ENCODE results near the gene CHRNB1. TPM values are rescaled to one million over a fixed set of nuclear protein-coding genes. Genes with fewer than 3 reads are reported as not detected.

CHRNB1 gene
- 9.7 and 9.9 TPM in 2 replicates for total RNA-seq
- long read RNA-seq, transcript CHRNB1-207 (2 exons, 1,095 nt): major isoform, 5 of 7 reads
- long read RNA-seq, partial matches to known transcripts: 0 of 7 reads
- long read RNA-seq, other reads (novel, unspliced or antisense): 2 of 7 reads

- peak; percentile 73 for DNase-seq (ENCODE audit: low read depth, low spot score)
- Mint-ChIP-seq H3K27ac (ENCODE audit: unreplicated experiment) (peak within 1 kb of the TSS; percentile 87), H3K4me3 (peak within 1 kb of the TSS; percentile 85), H3K9me3 (no peaks in the 10 kb centered on the region), H3K36me3 (ENCODE audit: low read depth) (no peaks in the 10 kb centered on the region), H3K27me3 (ENCODE audit: low read depth) (peaks cover 54% of the 10 kb centered on the region), H3K4me1 (peaks cover 39% of the 10 kb centered on the region)
- TF ChIP-seq CTCF (conservative IDR thresholded peaks at IDR 0.05): peak; percentile 37
Observed at GRCh38 chr17:7444682-7445618, at the start of gene CHRNB1. TSS of gene CHRNB1 (plus strand) at chr17:7445061. CDS start at chr17:7445128, 67 bp downstream.

GRCh38 chr17:7396147-7396546 is 48.7 kb upstream of the CHRNB1 start:
- peaks cover 20% of the 10 kb centered on the region for H3K4me1 Mint-ChIP-seq
- TF ChIP-seq CTCF (conservative IDR thresholded peaks at IDR 0.05): no peak
- no peak for DNase-seq (ENCODE audit: low read depth, low spot score)
- H3K4me3 Mint-ChIP-seq: peak overlapping the region; percentile 41
- no peaks in the 10 kb centered on the region for H3K27me3 Mint-ChIP-seq (ENCODE audit: low read depth)
- H3K9me3 Mint-ChIP-seq: no peaks in the 10 kb centered on the region
- H3K27ac Mint-ChIP-seq (ENCODE audit: unreplicated experiment): no peak overlapping the region
- H3K36me3 Mint-ChIP-seq (ENCODE audit: low read depth): no peaks in the 10 kb centered on the region

GRCh38 chr17:7398612-7399011 is 46.2 kb upstream of the CHRNB1 start:
- H3K4me1 Mint-ChIP-seq: peaks cover 32% of the 10 kb centered on the region
- no peaks in the 10 kb centered on the region for H3K9me3 Mint-ChIP-seq
- no peak for DNase-seq (ENCODE audit: low read depth, low spot score)
- H3K27me3 Mint-ChIP-seq (ENCODE audit: low read depth): no peaks in the 10 kb centered on the region
- TF ChIP-seq CTCF (conservative IDR thresholded peaks at IDR 0.05): no peak
- no peak overlapping the region for H3K27ac Mint-ChIP-seq (ENCODE audit: unreplicated experiment)
- H3K36me3 Mint-ChIP-seq (ENCODE audit: low read depth): peaks cover 3% of the 10 kb centered on the region
- H3K4me3 Mint-ChIP-seq: peak overlapping the region; percentile 71

GRCh38 chr17:7403043-7403726 is 41.7 kb upstream of the CHRNB1 start:
- Mint-ChIP-seq H3K4me3 (peak overlapping the region; percentile 97), H3K4me1 (peaks cover 48% of the 10 kb centered on the region), H3K27ac (ENCODE audit: unreplicated experiment) (peak overlapping the region; percentile 92), H3K36me3 (ENCODE audit: low read depth) (peaks cover 3% of the 10 kb centered on the region), H3K9me3 (no peaks in the 10 kb centered on the region), H3K27me3 (ENCODE audit: low read depth) (no peaks in the 10 kb centered on the region)
- peak; percentile 34 for DNase-seq (ENCODE audit: low read depth, low spot score)
- TF ChIP-seq CTCF (conservative IDR thresholded peaks at IDR 0.05): no peak

GRCh38 chr17:7403727-7403976 is 41.2 kb upstream of the CHRNB1 start:
- Mint-ChIP-seq H3K9me3 (no peaks in the 10 kb centered on the region), H3K4me1 (peaks cover 43% of the 10 kb centered on the region), H3K27ac (ENCODE audit: unreplicated experiment) (peak overlapping the region; percentile 81), H3K36me3 (ENCODE audit: low read depth) (peaks cover 3% of the 10 kb centered on the region), H3K27me3 (ENCODE audit: low read depth) (no peaks in the 10 kb centered on the region), H3K4me3 (peak overlapping the region; percentile 97)
- no peak for TF ChIP-seq CTCF (conservative IDR thresholded peaks at IDR 0.05)
- DNase-seq (ENCODE audit: low read depth, low spot score): no peak

Measured in neural crest cell (in vitro differentiated cells).